Astrocyte (in vitro differentiated cells and primary cell): Measurements from ENCODE around the gene NRARP. TPM values are rescaled to one million over a fixed set of nuclear protein-coding genes. Genes with fewer than 3 reads are reported as not detected.
A peak's percentile ranks its signal among the peaks of the same experiment; 100 is the strongest.

ENCODE experiments used
- DNase-seq: peaks from one replicate; pipeline ENCODE4 v3.0.0-alpha.2; 2010; ENCODE audit warnings: low read depth
- FAIRE-seq: peaks from 2 replicates; lab custom pipeline; 2011; peaks lifted over from hg19 to GRCh38; lab: Jason Lieb, UNC
- H2AFZ ChIP-seq: 2 replicates; pipeline ENCODE4 v1.6.0; 2012; ENCODE audit warnings: low read depth, low read length, inconsistent platforms
- H3K27ac ChIP-seq: 2 replicates; pipeline ENCODE4 v1.5.1; 2011; ENCODE audit warnings: low read depth, low read length, inconsistent platforms
- H3K27me3 ChIP-seq: 2 replicates; pipeline ENCODE4 v1.6.0; 2011; ENCODE audit warnings: low read length, inconsistent platforms; ENCODE audit not compliant: insufficient read depth
- H3K36me3 ChIP-seq: 2 replicates; pipeline ENCODE4 v1.5.1; 2011; ENCODE audit warnings: low read length, inconsistent platforms; ENCODE audit not compliant: insufficient read depth
- H3K4me1 ChIP-seq: 2 replicates; pipeline ENCODE4 v1.5.1; 2011; ENCODE audit warnings: low read length, inconsistent platforms; ENCODE audit not compliant: insufficient read depth
- H3K4me2 ChIP-seq: 2 replicates; pipeline ENCODE4 v1.6.0; 2012; ENCODE audit warnings: low read length, inconsistent platforms
- H3K4me3 ChIP-seq: 2 replicates; pipeline ENCODE4 v1.5.1; 2011; ENCODE audit warnings: low read depth, mild to moderate bottlenecking, low read length, inconsistent platforms; ENCODE audit not compliant: insufficient read depth
- H3K79me2 ChIP-seq: 2 replicates; pipeline ENCODE4 v1.6.0; 2012; ENCODE audit warnings: mild to moderate bottlenecking, low read length, inconsistent platforms; ENCODE audit not compliant: insufficient read depth
- H3K9ac ChIP-seq: 2 replicates; pipeline ENCODE4 v1.6.0; 2012; ENCODE audit warnings: mild to moderate bottlenecking, low read length, inconsistent platforms
- H3K9me3 ChIP-seq: 2 replicates; pipeline ENCODE4 v1.5.1; 2012; ENCODE audit warnings: low read depth, mild to moderate bottlenecking, low read length, inconsistent platforms; ENCODE audit not compliant: insufficient read depth
- H4K20me1 ChIP-seq: 2 replicates; pipeline ENCODE4 v1.6.0; 2012; ENCODE audit warnings: low read length, inconsistent platforms; ENCODE audit not compliant: insufficient read depth
- H3K27ac Mint-ChIP-seq: one replicate; pipeline ENCODE4 v1.8.0; 2021; ENCODE audit warnings: mild to moderate bottlenecking, mixed read lengths; ENCODE audit not compliant: unreplicated experiment
- H3K27me3 Mint-ChIP-seq: one replicate; pipeline ENCODE4 v1.8.0; 2021; ENCODE audit warnings: low read depth, mixed read lengths; ENCODE audit not compliant: unreplicated experiment
- H3K36me3 Mint-ChIP-seq: one replicate; pipeline ENCODE4 v1.8.0; 2021; ENCODE audit warnings: low read depth, mixed read lengths; ENCODE audit not compliant: unreplicated experiment
- H3K4me1 Mint-ChIP-seq: one replicate; pipeline ENCODE4 v1.8.0; 2021; ENCODE audit warnings: low read depth, mixed read lengths; ENCODE audit not compliant: unreplicated experiment
- H3K4me3 Mint-ChIP-seq: one replicate; pipeline ENCODE4 v1.8.0; 2021; ENCODE audit warnings: mild to moderate bottlenecking, moderate library complexity, mixed read lengths; ENCODE audit not compliant: unreplicated experiment
- H3K9me3 Mint-ChIP-seq: one replicate; pipeline ENCODE4 v1.8.0; 2021; ENCODE audit warnings: mild to moderate bottlenecking, mixed read lengths; ENCODE audit not compliant: unreplicated experiment
- EZH2 ChIP-seq: IDR thresholded peaks from 2 replicates; pipeline ENCODE4 v1.6.1; 2012; ENCODE audit warnings: mild to moderate bottlenecking, low read length, inconsistent platforms; ENCODE audit not compliant: insufficient read depth
- total RNA-seq: library from RNA; stranded (reverse); gene quantifications from 2 replicates; pipeline ENCODE4 v1.2.1, GENCODE V29; 2021
- TF ChIP-seq, protein P1 (sequence below): IDR thresholded peaks from 2 replicates; pipeline ENCODE4 v1.5.1; 2011; ENCODE audit warnings: low read depth, mild to moderate bottlenecking, inconsistent platforms, low read length, moderate library complexity; ENCODE audit not compliant: insufficient read depth

The NRARP gene
- total RNA-seq, 1 donor from 2014 or later, result 7.3 TPM

DNA sequence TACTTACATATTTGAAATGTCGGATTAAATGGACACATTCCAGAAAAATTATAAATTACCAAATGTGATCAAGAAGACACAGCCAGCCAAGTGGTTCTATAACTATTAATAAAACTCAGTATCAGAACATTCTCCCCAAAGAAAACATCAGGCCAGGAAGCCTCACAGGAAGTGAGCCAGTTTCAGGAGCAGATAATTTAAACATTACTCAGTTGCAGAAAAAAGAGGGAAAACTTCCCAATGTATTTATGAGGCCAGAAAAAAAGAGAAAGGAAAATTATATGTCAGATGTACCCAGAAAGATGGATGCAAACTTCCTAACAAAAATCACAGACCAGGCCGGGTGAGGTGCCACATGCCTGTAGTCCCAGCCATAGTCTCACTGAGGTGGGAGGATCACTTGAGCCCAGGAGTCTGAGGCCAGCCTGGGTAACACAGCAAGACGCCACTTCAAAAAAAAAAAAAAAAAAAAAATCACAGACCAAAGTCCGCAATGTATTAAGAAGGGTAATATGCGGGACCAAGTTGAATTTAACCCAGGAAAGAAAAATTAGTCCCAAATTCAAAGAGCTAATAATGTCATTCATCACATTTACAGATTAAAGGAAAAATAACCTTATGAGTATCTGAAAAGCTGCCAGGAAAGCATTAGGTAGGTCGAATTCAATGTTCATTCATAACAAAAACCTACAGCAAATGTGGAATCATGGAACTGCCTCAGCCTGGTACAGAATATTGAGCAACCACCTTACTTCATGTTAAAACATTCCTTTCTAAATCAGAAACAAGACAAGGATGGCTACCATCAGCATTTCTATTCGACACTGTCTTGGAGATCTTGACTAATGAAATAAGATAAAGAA, 37.2 kb upstream of the NRARP start:
- FAIRE-seq (peak; percentile 23), DNase-seq (peak; percentile 42)
- Histone ChIP-seq H2AFZ (no peak overlapping the region), H3K4me2 (peak overlapping the region; percentile 55), H3K9ac (peak overlapping the region; percentile 30), H3K9me3 (no peaks in the 10 kb centered on the region), H3K79me2 (no peaks in the 10 kb centered on the region), H3K4me3 (no peak overlapping the region), H3K27ac (peak overlapping the region; percentile 18), H3K36me3 (no peaks in the 10 kb centered on the region), H3K4me1 (peaks cover 9% of the 10 kb centered on the region), H3K27me3 (no peaks in the 10 kb centered on the region), H4K20me1 (no peaks in the 10 kb centered on the region)
- peaks cover 6% of the 10 kb centered on the region for H3K27me3 Mint-ChIP-seq
- H3K27ac Mint-ChIP-seq, result no peak overlapping the region
- no peak overlapping the region for H3K4me3 Mint-ChIP-seq
- peaks cover 1% of the 10 kb centered on the region for H3K4me1 Mint-ChIP-seq
- peaks cover 15% of the 10 kb centered on the region for H3K9me3 Mint-ChIP-seq
- peaks cover 3% of the 10 kb centered on the region for H3K36me3 Mint-ChIP-seq
- TF ChIP-seq, protein P1, sequence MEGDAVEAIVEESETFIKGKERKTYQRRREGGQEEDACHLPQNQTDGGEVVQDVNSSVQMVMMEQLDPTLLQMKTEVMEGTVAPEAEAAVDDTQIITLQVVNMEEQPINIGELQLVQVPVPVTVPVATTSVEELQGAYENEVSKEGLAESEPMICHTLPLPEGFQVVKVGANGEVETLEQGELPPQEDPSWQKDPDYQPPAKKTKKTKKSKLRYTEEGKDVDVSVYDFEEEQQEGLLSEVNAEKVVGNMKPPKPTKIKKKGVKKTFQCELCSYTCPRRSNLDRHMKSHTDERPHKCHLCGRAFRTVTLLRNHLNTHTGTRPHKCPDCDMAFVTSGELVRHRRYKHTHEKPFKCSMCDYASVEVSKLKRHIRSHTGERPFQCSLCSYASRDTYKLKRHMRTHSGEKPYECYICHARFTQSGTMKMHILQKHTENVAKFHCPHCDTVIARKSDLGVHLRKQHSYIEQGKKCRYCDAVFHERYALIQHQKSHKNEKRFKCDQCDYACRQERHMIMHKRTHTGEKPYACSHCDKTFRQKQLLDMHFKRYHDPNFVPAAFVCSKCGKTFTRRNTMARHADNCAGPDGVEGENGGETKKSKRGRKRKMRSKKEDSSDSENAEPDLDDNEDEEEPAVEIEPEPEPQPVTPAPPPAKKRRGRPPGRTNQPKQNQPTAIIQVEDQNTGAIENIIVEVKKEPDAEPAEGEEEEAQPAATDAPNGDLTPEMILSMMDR, result no peak
- TF ChIP-seq EZH2, result no peak

DNA sequence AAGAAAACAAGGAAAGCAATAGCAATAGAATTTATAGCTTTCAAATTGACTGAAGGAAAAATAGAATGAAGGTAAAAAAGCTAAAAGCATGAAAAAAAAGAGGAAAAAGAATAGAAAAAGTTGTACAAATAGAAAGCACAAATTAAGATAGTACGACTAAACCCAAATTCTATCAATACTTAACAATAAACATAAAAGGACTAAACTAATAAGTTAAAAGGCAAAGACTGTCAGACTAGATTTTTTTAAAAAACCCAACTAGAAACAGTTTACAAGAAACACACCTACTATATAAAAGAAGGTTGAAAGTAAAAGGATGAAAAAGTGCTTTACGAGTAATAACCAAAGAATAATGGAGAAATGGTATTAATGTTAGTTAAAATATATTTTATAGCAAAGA, 34.7 kb upstream of the NRARP start:
- Mint-ChIP-seq H3K36me3 (no peaks in the 10 kb centered on the region), H3K4me3 (no peak overlapping the region)
- TF ChIP-seq, protein P1, result no peak
- TF ChIP-seq EZH2, result no peak

More for the DNA sequence above, 34.7 kb upstream of the NRARP start:
- Mint-ChIP-seq H3K27me3 (peaks cover 3% of the 10 kb centered on the region), H3K9me3 (peaks cover 6% of the 10 kb centered on the region), H3K4me1 (peaks cover 2% of the 10 kb centered on the region), H3K27ac (peak overlapping the region; percentile 18)
- Histone ChIP-seq H3K36me3 (no peaks in the 10 kb centered on the region), H3K4me1 (peaks cover 9% of the 10 kb centered on the region), H3K27me3 (no peaks in the 10 kb centered on the region), H3K27ac (no peak overlapping the region), H3K79me2 (no peaks in the 10 kb centered on the region), H3K9me3 (no peaks in the 10 kb centered on the region), H3K4me3 (no peak overlapping the region), H2AFZ (no peak overlapping the region), H3K4me2 (no peak overlapping the region), H4K20me1 (no peaks in the 10 kb centered on the region), H3K9ac (no peak overlapping the region)
- no peak for FAIRE-seq
- no peak for DNase-seq
